Stimulated activated CD4-positive, alpha-beta T cell treated with anti-CD3 and anti-CD28 coated beads, Interleukin-12 subunit alpha, Interleukin-12 subunit beta, amount 100 ng/mL, for 48 hours (primary cell): ENCODE data around the gene FASTK.
A peak's percentile ranks its signal among the peaks of the same experiment; 100 is the strongest.

ENCODE experiments used
- DNase-seq, 3 donors: peaks; one replicate each; pipeline ENCODE4 v3.0.0-alpha.2; 2020; ENCODE audit warnings: low read depth in 2 of 3, low spot score in 1 of 3

The FASTK gene, protein sequence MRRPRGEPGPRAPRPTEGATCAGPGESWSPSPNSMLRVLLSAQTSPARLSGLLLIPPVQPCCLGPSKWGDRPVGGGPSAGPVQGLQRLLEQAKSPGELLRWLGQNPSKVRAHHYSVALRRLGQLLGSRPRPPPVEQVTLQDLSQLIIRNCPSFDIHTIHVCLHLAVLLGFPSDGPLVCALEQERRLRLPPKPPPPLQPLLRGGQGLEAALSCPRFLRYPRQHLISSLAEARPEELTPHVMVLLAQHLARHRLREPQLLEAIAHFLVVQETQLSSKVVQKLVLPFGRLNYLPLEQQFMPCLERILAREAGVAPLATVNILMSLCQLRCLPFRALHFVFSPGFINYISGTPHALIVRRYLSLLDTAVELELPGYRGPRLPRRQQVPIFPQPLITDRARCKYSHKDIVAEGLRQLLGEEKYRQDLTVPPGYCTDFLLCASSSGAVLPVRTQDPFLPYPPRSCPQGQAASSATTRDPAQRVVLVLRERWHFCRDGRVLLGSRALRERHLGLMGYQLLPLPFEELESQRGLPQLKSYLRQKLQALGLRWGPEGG

DNA sequence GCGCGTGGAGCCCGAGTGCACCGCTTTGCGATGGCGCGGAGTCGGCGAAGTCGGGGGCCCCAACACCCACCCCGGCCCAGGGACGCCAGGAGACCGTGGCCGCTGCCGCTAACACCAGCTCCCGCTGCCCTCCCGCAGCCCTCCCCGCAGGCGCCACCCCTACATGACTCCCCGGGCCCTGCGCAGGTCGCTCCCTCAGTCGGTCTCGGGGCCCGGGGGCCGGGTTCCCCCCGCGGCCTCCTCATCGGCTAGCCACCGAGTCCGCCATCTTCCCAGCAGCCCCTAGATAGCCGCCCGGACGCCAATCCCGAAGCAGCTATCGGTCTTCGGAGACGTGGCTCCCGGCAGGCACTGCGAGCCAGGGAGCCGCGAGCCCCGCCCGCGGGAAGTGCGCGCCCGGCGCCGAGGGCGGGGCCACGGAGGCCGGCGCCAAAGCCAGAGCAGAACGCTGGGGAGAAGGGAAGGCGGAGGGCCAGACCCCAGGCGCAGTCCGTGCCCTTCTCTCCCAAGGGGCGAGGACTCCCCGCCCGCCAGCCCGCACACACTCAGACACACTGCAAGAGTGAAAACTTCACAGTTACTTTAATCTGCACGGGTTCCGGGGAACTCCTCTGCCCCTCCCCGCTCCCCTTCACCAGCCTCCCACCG, at the start of gene FASTK:
Gene FASTK (minus strand): TSS at position 288 of the 648 bp plus-strand sequence. CDS start 43 bp downstream, at position 245.
- peak; percentile 74 to 84 (median 81) for DNase-seq

DNA sequence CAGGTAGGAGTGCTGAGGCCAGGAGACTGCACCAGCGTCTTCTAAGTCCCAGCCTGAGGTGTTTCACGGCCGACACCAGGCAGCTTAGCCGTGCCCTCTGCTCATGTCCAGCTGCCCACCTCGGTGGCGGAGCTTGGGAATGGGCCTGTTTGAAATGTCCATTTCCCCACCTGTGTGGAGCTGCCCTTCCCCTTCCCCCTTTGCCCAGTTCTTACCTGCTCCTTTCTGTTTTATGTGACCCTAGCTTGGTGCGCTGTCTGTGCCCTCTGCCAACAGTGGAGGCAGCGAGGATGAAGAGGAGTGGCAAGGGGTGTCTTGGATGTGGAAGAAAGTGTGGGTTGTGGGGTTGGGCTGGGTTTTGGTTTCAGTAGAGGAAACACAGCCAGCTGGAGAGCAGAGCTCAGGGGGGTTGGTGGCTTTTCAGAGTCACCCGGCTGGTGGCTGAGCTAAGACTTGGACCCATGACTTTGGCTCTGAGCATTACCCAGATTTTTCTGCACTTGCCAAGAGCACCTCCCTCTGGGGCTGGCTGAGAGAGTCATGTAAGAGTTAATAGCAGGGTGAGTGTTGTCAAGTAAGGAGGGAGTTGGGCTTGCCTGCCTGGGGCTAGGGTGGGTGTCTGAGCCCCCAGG, 49.5 kb upstream of the FASTK start:
- DNase-seq: no peak

DNA sequence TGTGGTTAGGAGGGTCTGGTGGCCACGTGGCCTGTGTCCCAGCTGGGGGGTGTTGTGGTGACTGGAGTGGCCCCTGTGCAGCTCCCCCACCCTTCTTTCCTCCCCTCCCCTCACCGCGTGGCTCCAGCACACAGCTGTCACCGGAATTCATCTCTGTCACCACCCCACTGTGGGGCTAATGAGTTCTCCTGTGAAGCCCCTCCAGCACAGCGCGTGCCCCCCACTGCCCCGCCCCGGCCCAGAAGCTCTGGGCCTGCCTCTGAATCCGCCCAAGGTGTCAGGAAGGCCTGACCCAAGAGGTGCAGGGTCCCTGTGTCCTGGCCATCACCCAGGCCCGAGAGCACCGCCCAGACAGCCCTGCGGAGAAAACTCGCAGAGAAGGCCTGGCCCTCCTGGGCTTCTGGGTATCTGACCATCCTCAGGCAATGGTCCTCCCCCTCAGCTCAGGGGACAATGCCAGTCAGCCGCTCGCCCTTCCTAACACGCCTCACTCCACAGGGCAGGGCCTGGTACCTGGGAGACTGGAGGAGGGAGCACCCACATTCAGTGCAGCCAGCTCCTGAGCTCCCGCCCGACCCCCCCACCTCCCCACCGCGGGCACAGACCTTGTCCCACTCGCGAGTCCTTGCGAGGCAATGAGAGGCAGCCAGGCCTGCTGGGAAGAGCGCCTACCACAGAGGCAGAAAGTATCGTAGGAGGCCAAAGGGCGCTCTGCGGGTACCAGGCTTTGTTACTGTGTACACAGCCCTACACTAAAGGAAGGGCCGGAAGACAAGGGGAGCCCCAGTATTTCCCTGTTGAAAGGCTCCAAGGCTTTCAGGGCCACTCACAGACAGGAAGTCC, 48.7 kb upstream of the FASTK start:
- no peak for DNase-seq

DNA sequence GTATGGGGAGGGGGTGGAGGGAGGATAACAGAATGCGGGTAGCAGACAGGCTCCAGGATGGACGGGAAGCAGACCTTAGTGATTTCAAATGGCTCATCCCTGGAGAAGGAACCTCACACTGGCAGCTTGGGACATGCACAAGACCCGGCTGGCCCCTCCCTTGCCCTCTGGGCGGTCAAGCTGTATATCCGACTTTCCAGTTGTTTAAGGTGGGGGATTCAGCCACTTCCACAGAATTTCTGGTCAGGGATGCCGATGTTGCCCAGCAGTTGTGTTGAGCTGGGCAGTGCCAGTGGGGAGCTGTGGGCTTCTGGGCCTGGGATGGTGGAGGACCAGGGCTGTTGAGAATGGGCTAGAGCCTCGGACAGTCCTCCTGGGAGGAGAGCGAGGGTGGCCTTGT, 48.1 kb upstream of the FASTK start:
- DNase-seq: no peak

DNA sequence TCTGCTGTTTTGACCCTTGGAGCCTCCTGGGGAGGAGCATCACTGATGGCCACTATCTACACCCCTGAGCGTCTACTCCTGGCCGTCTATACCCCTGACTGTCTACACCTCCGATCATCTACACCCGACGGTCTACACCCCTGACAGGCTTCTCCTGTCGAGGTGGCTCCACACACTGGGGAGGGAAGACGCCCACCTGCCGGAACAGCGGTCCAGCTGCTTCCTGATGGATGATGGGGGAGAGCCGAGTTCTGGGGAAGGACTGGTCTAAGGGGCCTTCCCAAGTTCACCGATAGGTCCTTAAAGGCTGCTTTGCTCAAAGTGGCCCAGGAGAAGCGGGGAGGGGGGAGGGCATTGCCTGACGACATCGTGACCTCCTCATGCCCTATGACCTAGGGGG, 47.5 kb upstream of the FASTK start:
- DNase-seq: no peak

DNA sequence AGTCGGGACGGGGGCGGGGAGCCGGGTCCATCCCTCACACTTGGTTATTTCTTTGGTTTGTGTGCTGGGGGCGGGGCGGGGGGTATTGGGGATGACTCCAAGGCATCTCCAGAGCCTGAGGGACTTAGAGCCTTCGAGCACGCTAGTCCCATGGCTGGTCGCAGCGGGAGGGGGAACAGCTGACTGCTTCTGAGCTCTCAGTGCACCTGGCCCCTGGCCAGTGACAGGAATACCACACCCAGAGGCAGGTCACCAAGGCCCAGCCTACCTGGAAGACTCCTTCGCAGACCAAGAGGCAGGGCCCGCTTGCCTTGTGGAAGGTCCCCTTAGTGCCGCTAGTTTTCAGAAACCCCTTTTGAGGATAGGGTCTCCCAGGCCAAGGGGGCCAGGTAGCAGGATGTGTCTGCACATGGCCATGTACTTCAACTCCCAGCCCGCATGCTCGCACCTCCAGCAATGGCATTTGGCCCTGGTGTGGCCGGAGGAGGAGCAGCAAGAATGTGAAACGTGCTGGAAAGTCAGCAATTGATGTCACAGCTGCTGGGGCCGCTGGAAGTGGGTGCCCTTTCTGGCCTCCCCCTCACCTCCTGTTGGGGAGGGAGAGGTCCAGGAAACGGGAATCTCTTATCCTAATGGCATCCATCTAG, 46.0 kb upstream of the FASTK start:
- no peak for DNase-seq

DNA sequence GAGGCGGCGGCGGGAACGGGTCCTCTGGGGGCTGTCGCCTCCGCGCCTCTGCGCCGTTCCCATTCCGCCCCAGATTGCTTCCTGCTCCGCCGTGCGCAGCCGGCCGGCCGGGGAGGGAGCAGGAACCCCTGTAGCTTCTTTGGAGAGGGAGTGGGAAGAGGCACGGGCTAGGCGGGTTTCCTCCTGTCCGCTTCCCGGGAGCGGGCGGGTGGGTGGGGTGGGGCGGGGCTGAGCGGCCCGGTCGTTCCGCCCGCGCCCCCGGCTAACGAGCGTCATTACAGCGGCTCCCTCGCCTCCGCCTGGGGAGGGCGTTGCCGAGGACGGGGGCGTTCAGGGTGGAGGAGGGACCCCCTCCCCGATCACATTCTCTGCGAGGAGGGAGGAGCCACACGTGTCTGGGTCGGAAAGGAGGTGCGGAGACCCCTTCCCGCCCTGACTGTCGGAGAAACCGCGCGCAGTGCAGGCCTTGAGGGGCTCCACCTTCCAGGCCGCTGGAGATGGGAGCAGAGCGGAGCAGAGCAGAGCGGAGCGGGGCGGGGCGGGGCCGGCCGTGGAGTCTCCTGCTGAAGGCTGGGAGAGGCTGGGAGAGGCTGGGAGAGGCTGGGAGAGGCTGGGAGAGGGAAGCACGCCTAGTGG, 45.4 kb upstream of the FASTK start:
- no peak for DNase-seq

DNA sequence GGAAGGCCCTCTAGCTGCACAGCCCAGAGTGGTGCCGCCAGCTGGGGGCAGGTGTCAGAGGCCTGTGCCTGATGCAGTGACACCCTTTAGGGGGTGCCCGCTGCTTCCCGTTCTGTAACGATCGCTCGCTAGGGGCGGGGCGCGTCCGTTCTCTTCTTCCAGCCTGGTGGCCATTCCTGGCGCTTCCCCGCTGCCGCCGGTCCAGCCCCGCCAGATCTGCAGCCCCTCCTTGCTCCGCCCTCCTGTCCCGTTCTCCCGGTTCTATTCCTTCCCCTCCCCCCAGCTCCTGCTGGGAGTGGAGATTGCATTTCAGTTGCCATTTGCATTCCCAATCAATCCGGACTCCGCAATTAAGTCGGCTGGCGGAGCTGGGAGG, 44.8 kb upstream of the FASTK start:
- no peak for DNase-seq

DNA sequence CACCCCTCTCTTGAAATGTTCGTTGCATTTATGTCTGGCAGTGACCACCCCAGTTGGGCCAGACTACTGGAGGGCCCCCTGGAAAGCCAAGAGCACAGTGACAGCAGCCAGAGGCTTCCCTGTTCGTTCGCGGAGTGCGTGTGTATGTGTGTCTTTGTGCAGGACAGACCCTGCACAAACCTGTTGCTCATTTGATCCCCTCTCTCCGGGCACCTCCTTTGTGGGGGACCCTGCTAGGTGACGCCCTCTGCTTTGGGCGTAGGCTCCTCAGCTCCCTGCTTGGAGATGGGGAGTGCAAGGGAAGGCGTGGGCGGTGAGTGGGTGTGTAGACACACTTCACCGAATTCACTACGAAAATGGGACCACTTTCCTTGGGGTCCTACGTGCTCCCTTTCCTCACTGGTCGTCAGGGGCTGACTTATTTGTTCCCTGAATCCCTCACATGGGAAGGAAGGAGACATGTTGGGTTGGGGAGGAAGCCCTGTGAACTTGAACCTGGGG, 44.3 kb upstream of the FASTK start:
- DNase-seq: no peak

DNA sequence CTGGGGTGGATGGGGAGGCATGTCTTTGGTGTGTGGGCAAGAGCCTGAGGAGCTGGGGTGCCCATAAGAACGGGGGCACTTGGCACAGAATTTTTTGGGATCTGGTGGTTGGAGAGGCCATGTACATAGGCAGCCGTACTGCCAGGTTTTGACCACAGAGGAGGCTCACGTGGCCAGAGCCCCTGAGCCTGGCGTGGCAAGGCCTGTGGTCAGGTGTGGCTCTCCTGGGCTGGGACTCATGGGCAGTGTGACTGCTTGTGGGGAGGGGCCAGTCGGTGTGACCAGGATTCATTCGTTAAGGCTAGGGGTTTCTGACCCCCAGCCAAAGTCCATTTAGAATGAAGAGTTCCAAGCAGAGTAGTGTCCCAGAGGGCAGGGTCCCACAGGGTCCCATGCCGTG, 43.9 kb upstream of the FASTK start:
- DNase-seq: no peak

DNA sequence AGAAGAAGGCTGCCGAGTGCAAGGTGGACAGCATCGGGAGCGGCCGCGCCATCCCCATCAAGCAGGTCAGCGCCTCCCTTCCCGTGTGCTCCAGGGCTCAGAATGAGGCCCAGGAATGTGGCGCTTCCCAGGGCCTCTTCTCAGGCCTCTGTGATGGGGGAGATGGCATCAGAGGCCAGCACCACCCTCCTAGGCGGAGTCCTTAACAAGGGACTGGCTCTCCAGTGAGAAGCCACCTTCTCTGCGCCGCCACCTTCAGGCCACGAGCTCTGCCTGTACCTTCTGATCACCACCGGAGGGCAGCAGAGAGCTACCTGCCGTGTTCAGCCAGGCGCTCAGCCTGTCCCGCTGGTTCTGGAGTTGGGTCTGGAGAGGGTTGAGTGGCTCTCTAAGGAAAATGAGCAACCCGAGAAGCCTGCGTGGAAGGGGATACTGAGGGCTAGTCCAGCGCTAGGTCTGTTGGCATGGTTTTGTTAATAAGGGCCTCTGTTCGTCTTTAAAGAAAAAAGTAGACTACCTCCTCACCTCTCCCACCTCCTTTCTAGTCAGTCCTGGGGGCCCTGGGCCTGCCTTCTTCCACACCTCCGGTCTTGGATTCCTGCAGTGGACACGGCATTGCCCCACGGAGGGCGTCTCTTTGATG, 43.3 kb upstream of the FASTK start:
- DNase-seq: peak; percentile 68 to 80 (median 71)

DNA sequence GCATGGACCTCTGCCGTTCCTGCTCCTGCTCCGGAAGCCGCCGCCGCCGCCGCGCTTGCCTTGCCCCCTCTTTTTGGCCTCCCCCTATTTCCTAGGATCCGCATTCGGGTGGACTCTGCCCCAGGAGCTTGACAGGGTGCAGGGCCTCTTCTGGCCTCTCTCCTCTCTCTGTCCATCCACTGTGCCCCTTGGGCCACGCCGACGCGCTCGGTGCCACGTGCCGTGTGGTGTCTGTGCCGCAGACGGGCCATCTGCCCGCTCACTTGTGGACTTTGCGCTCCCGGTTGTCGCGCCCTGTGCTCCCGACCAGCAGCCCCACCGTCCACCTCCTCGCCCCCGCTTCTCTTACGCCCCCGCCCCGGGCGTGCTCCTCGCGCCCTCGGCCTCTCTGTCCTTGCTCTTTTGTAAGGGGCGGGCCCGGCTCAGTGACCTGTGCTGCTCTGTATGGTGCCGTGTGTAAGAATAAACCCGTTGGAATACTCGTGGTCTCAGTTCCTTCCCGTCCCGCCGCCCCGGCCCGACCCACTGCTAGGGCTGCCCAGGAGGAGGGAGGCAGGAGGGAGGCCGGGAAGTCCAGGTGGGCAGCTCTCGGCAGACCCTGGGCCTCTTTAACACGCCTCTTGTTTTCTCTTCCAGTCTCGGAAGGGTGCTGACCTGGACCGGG, 42.7 kb upstream of the FASTK start:
- no peak for DNase-seq

DNA sequence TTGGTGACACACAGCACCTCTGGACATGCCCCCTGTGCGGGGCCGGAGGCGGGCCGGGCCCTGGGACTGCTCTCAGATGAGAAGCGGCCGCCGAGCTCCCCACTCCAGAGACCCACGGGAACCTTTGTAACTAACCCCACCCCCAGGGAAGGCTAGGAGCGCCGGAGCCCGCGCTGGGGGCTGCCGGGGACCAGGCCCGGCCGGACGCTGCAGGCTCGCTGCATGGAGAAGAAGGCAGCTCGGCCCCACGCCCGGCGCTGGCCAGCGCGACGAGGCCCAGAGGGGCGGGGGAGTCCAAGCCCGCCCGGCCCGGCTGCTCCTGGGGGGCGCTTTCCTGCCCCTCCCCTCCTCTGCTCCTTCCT, 42.2 kb upstream of the FASTK start:
- DNase-seq: no peak

DNA sequence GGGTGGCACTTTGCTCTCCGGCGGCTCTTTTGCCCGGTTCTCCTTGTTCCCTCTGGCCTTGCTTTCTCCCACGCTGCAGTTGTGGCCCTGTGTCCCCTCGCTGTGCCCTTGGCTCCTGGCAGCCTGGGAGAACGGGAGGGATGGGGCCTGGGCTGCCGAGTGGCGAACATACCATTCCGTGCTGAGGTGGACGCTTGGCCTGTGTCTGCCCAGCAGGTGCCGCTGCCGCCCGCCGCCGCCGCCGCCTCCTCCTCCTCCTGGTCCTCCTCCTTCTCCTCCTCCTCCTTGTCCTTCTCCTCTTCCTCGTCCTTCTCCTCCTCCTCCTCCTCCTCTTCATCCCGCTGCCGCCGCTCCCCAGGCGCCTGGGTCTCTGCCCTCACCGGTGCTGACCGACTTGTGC, 41.7 kb upstream of the FASTK start:
- DNase-seq: no peak

DNA sequence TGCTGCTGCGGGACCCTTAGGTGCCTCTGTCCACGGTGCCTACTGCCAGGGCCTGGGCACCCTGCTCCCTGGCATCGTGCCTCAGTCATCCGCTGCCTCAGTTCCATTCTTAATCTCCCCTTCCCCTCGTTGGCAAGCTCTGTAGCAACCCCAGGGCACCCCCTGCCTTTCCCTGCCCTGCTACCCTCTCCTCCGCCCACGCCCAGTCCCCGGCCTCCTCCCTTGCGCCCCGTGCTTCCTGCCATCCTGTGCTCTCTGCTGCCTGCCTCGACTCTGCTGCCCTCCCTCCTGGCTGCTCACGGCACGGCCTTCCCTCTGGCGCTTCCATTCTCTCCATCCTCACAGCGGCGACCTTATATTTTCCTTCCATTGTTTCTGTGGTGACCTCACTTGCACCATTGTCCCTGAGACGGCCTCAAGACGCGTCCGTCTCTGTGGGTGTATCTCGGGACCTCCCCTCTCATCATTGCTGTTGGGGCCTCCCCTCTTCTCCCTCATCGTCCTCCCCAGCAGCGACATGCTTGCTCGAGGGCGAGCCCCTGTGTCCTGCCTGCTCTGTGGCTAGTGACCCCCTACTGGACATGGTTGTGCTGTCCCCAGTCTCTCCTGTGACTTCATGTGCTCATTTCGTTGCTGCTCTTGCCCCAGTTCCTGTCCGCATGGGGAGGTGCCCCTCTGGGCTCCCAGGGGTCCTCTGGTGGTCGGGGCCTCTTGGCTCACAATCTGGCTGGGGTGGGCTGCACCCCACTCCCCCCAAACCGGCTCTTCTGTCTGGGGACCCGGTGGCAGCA, 41.0 kb upstream of the FASTK start:
- no peak for DNase-seq

DNA sequence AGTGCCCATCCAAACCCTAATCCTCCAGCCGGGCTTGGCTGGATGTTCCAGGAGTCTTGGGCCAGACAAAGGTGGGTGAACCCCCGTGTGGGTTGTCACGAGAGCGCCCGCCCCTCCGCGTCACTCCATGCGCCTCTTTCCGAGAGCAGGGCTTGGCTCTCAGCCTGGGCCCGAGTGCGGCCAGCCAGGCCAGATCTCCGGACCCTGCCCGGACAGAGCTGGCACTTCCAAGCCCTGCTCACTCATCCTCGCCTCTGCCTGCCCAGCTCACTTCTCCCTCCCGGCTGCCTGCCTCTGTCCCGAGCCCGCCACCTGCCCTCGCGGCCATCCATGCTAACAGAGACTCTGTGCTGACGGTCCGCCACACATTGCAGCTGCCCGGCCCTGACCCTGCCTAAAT, 40.3 kb upstream of the FASTK start:
- no peak for DNase-seq

DNA sequence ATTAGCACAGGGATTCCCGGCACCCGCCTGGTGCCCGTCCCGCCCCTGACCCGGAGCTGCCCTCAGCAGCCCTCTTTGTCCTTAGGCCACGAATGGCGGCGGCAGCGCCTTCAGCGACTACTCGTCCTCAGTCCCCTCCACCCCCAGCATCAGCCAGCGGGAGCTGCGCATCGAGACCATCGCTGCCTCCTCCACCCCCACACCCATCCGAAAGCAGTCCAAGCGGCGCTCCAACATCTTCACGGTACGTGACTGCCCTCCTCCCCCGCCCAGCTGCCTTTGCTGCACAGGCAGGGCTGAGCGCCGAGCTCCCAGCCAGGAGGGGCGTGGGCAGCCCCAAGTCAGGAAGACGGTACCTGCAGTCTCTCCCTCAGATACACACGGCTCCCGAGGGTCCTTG, 39.3 kb upstream of the FASTK start:
- DNase-seq: no peak

DNA sequence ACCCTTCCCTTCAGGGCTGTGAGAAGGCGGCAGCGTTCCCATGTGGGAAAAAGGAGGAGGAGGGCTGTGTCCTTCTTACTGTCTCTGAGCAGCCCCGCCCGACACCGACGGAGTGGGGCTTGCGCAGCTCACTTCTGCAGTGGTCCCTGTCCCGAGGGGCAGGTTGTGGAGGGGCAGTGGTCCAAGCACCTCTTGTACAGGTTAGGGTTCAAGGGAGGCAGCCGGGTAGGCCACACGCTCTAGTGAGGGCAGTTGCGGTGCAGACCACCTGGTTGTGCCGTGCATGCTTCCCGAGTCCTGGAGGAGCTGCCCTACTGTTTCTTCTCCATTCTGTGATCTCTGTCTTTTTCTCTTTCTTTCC, 38.4 kb upstream of the FASTK start:
- DNase-seq: no peak
